Hepatocyte (in vitro differentiated cells): ENCODE data around the gene PPP3R2. TPM values are rescaled to one million over a fixed set of nuclear protein-coding genes. Genes with fewer than 3 reads are reported as not detected.

Experiments used
- DNase-seq: peaks from one replicate; pipeline ENCODE4 v3.0.0-alpha.2; 2016; ENCODE audit warnings: low spot score
- H2AFZ ChIP-seq: fragments of 200-600 bp; sonication (generic); 2 replicates; pipeline ENCODE4 v1.6.0; 2016; ENCODE audit warnings: antibody characterized with exemption, mild to moderate bottlenecking
- H3K27ac ChIP-seq: fragments of 200-600 bp; sonication (generic); 2 replicates; pipeline ENCODE4 v1.5.1; 2016; ENCODE audit warnings: mild to moderate bottlenecking
- H3K27me3 ChIP-seq: fragments of 200-600 bp; sonication (generic); 2 replicates; pipeline ENCODE4 v1.6.1; 2016
- H3K36me3 ChIP-seq: fragments of 200-600 bp; sonication (generic); replicated peaks from 2 replicates; pipeline ENCODE4 v1.5.1; 2016; ENCODE audit warnings: low read depth; ENCODE audit not compliant: insufficient read depth
- H3K4me1 ChIP-seq: fragments of 200-600 bp; sonication (generic); 2 replicates; pipeline ENCODE4 v1.5.1; 2016; ENCODE audit warnings: mild to moderate bottlenecking, moderate library complexity; ENCODE audit not compliant: insufficient read depth
- H3K4me2 ChIP-seq: fragments of 200-600 bp; sonication (generic); 2 replicates; pipeline ENCODE4 v1.6.0; 2016
- H3K4me3 ChIP-seq: fragments of 200-600 bp; sonication (generic); 2 replicates; pipeline ENCODE4 v1.5.1; 2016; ENCODE audit warnings: mild to moderate bottlenecking
- H3K79me2 ChIP-seq: fragments of 200-600 bp; sonication (generic); 2 replicates; pipeline ENCODE4 v1.6.0; 2017; ENCODE audit warnings: mild to moderate bottlenecking
- H3K9me2 ChIP-seq: fragments of 200-600 bp; sonication (generic); replicated peaks from 2 replicates; pipeline ENCODE4 v1.6.0; 2017; ENCODE audit warnings: mild to moderate bottlenecking; ENCODE audit not compliant: insufficient read depth
- H3K9me3 ChIP-seq: fragments of 200-600 bp; sonication (generic); 2 replicates; pipeline ENCODE4 v1.5.1; 2016; ENCODE audit warnings: low read depth, mild to moderate bottlenecking
- H4K20me1 ChIP-seq: fragments of 200-600 bp; sonication (generic); 2 replicates; pipeline ENCODE4 v1.6.0; 2016; ENCODE audit warnings: mild to moderate bottlenecking; ENCODE audit not compliant: insufficient read depth, poor library complexity, severe bottlenecking
- EZH2 ChIP-seq: fragments of 200-600 bp; sonication (generic); IDR thresholded peaks from 2 replicates; pipeline ENCODE4 v1.6.1; 2016; ENCODE audit warnings: antibody characterized with exemption, mild to moderate bottlenecking, borderline replicate concordance
- EZH2phosphoT487 ChIP-seq: fragments of 200-600 bp; sonication (generic); IDR thresholded peaks from one replicate; pipeline ENCODE4 v1.6.1; 2018; ENCODE audit warnings: antibody characterized with exemption, mild to moderate bottlenecking, low read depth, moderate library complexity; ENCODE audit not compliant: unreplicated experiment, severe bottlenecking
- WGBS: methylation state at CpG from one replicate; pipeline ENCODE4 v1.1.6; 2016; ENCODE audit warnings: low lambda C conversion rate; ENCODE audit errors: missing lambda C conversion rate; 5-methylcytosine and 5-hydroxymethylcytosine counted together
- polyA plus RNA-seq: library from polyadenylated mRNA; unstranded; fragments of >200 nt; fragmentation: Nextera tagmentation; extraction: Ambion mirVana; gene quantifications from 2 replicates; pipeline ENCODE4 v1.2.1, GENCODE V29; 2016
- total RNA-seq: library from RNA; depleted of rRNA; stranded (reverse); fragments of >200 nt; gene quantifications from 2 replicates; pipeline ENCODE4 v1.2.3, GENCODE V29; 2014
- TF ChIP-seq, protein P1 (sequence below): fragments of 200-600 bp; sonication (generic); IDR thresholded peaks from 2 replicates; pipeline ENCODE4 v1.5.1; 2016; ENCODE audit warnings: antibody characterized with exemption, mild to moderate bottlenecking; ENCODE audit not compliant: poor library complexity

PPP3R2 gene
- total and polyA plus RNA-seq, 2 experiments from 2014 or later, result not detected

- Histone ChIP-seq H2AFZ (no peak overlapping the region), H3K4me3 (no peak overlapping the region), H4K20me1 (no peaks in the 10 kb centered on the region), H3K27me3 (no peaks in the 10 kb centered on the region), H3K9me3 (no peaks in the 10 kb centered on the region), H3K4me2 (no peak overlapping the region), H3K4me1 (no peaks in the 10 kb centered on the region), H3K36me3 (no peaks in the 10 kb centered on the region), H3K27ac (no peak overlapping the region), H3K79me2 (no peaks in the 10 kb centered on the region), H3K9me2 (no peaks in the 10 kb centered on the region)
- 97% methylated on average over 2 of the region's 2 CpGs for WGBS
- no peak for DNase-seq
- TF ChIP-seq, protein P1, sequence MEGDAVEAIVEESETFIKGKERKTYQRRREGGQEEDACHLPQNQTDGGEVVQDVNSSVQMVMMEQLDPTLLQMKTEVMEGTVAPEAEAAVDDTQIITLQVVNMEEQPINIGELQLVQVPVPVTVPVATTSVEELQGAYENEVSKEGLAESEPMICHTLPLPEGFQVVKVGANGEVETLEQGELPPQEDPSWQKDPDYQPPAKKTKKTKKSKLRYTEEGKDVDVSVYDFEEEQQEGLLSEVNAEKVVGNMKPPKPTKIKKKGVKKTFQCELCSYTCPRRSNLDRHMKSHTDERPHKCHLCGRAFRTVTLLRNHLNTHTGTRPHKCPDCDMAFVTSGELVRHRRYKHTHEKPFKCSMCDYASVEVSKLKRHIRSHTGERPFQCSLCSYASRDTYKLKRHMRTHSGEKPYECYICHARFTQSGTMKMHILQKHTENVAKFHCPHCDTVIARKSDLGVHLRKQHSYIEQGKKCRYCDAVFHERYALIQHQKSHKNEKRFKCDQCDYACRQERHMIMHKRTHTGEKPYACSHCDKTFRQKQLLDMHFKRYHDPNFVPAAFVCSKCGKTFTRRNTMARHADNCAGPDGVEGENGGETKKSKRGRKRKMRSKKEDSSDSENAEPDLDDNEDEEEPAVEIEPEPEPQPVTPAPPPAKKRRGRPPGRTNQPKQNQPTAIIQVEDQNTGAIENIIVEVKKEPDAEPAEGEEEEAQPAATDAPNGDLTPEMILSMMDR, result no peak
- TF ChIP-seq EZH2phosphoT487 (no peak), EZH2 (no peak)
These were observed 31.1 kb upstream of the PPP3R2 start for GRCh38 chr9:101625876-101626275.

DNA sequence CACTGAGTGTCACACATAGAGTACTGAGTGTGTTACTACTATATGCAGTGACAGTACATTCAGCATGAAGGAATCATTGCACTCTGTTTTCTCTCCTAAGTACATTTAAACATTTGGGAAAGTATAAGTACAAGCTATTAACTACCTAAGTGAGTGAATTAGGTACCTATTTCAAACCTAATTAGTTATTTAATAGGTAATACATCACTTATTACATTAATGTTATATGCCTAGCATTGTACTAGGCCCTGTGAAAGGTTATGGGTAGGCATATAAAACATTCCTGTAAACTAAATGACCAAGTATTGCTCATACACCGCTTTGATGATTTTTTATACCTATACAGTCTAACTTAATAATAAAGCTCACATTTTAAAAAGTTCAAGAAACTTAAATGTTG lies 25.7 kb upstream of the PPP3R2 start:
- H3K79me2 ChIP-seq, result no peaks in the 10 kb centered on the region
- H2AFZ ChIP-seq, result no peak overlapping the region
- H4K20me1 ChIP-seq, result no peaks in the 10 kb centered on the region
- H3K36me3 ChIP-seq, result no peaks in the 10 kb centered on the region
- H3K4me3 ChIP-seq, result no peak overlapping the region
- 85% methylated on average over 1 of the region's 1 CpG for WGBS
- TF ChIP-seq EZH2, result no peak
- TF ChIP-seq, protein P1, result no peak
- TF ChIP-seq EZH2phosphoT487, result no peak
- no peaks in the 10 kb centered on the region for H3K4me1 ChIP-seq
- DNase-seq, result no peak
- H3K27ac ChIP-seq, result no peak overlapping the region
- H3K9me3 ChIP-seq, result no peaks in the 10 kb centered on the region
- H3K27me3 ChIP-seq, result no peaks in the 10 kb centered on the region
- no peak overlapping the region for H3K4me2 ChIP-seq
- peaks cover 3% of the 10 kb centered on the region for H3K9me2 ChIP-seq

DNA sequence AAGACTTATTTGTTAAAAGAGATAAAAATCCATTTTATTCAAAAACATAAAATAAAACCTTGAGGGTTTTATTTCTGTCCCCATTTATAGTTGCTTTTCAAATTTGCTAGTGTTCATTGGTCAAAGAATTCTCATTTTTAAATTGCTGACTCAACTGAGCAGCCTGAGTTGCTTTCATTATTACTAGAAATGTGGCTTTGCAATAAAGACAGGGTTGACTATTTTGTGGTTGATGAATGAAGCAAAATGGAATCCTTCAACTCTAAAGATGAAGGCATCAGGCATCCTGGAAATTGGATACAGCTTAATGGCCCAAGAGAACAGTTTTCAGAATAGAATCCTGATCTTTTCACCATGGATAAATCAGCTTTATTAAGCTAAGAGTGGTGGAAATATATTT lies 23.9 kb upstream of the PPP3R2 start:
- TF ChIP-seq EZH2, result no peak
- TF ChIP-seq, protein P1, result no peak
- TF ChIP-seq EZH2phosphoT487, result no peak
- H4K20me1 ChIP-seq, result no peaks in the 10 kb centered on the region
- H3K36me3 ChIP-seq, result no peaks in the 10 kb centered on the region
- no peak overlapping the region for H3K27ac ChIP-seq
- no peaks in the 10 kb centered on the region for H3K27me3 ChIP-seq
- no peak overlapping the region for H3K4me2 ChIP-seq
- DNase-seq, result no peak
- H3K9me2 ChIP-seq, result peaks cover 3% of the 10 kb centered on the region
- no peak overlapping the region for H3K4me3 ChIP-seq
- no peaks in the 10 kb centered on the region for H3K4me1 ChIP-seq
- H2AFZ ChIP-seq, result no peak overlapping the region
- no peaks in the 10 kb centered on the region for H3K9me3 ChIP-seq
- H3K79me2 ChIP-seq, result no peaks in the 10 kb centered on the region

- no peak overlapping the region for H3K4me3 ChIP-seq
- H3K9me3 ChIP-seq, result no peaks in the 10 kb centered on the region
- no peaks in the 10 kb centered on the region for H3K4me1 ChIP-seq
- no peaks in the 10 kb centered on the region for H3K9me2 ChIP-seq
- no peaks in the 10 kb centered on the region for H3K36me3 ChIP-seq
- no peak overlapping the region for H3K4me2 ChIP-seq
- 63% methylated on average over 3 of the region's 3 CpGs for WGBS
- no peak for TF ChIP-seq EZH2phosphoT487
- TF ChIP-seq, protein P1, result no peak
- no peak for TF ChIP-seq EZH2
- no peak overlapping the region for H2AFZ ChIP-seq
- no peaks in the 10 kb centered on the region for H3K79me2 ChIP-seq
- no peak for DNase-seq
- H3K27me3 ChIP-seq, result peaks cover 4% of the 10 kb centered on the region
- H4K20me1 ChIP-seq, result no peaks in the 10 kb centered on the region
- no peak overlapping the region for H3K27ac ChIP-seq
These were observed 10.8 kb upstream of the PPP3R2 start for GRCh38 chr9:101605547-101605946.
